ENCODE data around the gene ARID1A. TPM values are rescaled to one million over a fixed set of nuclear protein-coding genes. Genes with fewer than 3 reads are reported as not detected.
"Not testable (repeated sequence)": the region's sequence is repeated elsewhere in the genome, so short reads cannot be mapped to it uniquely, and the experiment has no call there.

ARID1A gene
- total RNA-seq, 2 experiments from 2014 or later = 82.4 to 84.9 TPM

GRCh38 chr1:26701995-26702679, 6.3 kb downstream of the ARID1A start:
- H3K27ac Mint-ChIP-seq = no peak overlapping the region
- DNase-seq = no peak
- peaks cover 33% of the 10 kb centered on the region for H3K36me3 Mint-ChIP-seq (ENCODE audit: low read depth)
- ATAC-seq = peak; percentile 1
- H3K4me1 Mint-ChIP-seq (ENCODE audit: low read depth) = peaks cover 16% of the 10 kb centered on the region
- intact Hi-C loops (cut with micrococcal nuclease) = loop anchor here (2.0 to 5.0 kb wide), 2 partner anchors 43 to 85 kb away; partner anchors contain the start of gene PIGV
- no peak for TF ChIP-seq CTCF (IDR thresholded peaks at IDR 0.05)
- H3K9me3 Mint-ChIP-seq = no peaks in the 10 kb centered on the region
- ChIA-PET POLR2A (interaction anchor here (0.7 to 15.4 kb wide), 14 partner anchors 8 to 85 kb away, joined by 3 to 283 read pairs (median 6); partner anchors contain the start of gene PIGV), CTCF (interaction anchor here (0.6 to 11.2 kb wide), 19 partner anchors 9 to 164 kb away, joined by 3 to 126 read pairs (median 5); partner anchors contain the start of gene PIGV)
- no peaks in the 10 kb centered on the region for H3K27me3 Mint-ChIP-seq
- no peak overlapping the region for H3K4me3 Mint-ChIP-seq

GRCh38 chr1:26702680-26703038, 6.8 kb downstream of the ARID1A start:
- H3K27ac Mint-ChIP-seq = no peak overlapping the region
- ChIA-PET CTCF (interaction anchor here (0.6 to 11.2 kb wide), 15 partner anchors 9 to 118 kb away, joined by 3 to 126 read pairs (median 8); partner anchors contain the start of gene PIGV), POLR2A (interaction anchor here (1.6 to 15.4 kb wide), 12 partner anchors 9 to 85 kb away, joined by 4 to 283 read pairs (median 10); partner anchors contain the start of gene PIGV)
- DNase-seq (peak; percentile 74), ATAC-seq (peak; percentile 37)
- peaks cover 21% of the 10 kb centered on the region for H3K4me1 Mint-ChIP-seq (ENCODE audit: low read depth)
- no peak for TF ChIP-seq CTCF (IDR thresholded peaks at IDR 0.05)
- intact Hi-C loops (cut with micrococcal nuclease) = loop anchor here (2.0 to 5.0 kb wide), 2 partner anchors 42 to 85 kb away; partner anchors contain the start of gene PIGV
- no peak overlapping the region for H3K4me3 Mint-ChIP-seq
- H3K27me3 Mint-ChIP-seq = no peaks in the 10 kb centered on the region
- H3K36me3 Mint-ChIP-seq (ENCODE audit: low read depth) = peaks cover 38% of the 10 kb centered on the region
- H3K9me3 Mint-ChIP-seq = no peaks in the 10 kb centered on the region

GRCh38 chr1:26703478-26703877, 7.7 kb downstream of the ARID1A start:
- ChIA-PET CTCF (interaction anchor here (0.7 to 11.2 kb wide), 13 partner anchors 14 to 117 kb away, joined by 3 to 126 read pairs (median 4); partner anchors contain the start of gene PIGV), POLR2A (interaction anchor here (0.8 to 15.4 kb wide), 13 partner anchors 10 to 161 kb away, joined by 3 to 283 read pairs (median 9); partner anchors contain the start of gene PIGV)
- H3K4me1 Mint-ChIP-seq (ENCODE audit: low read depth) = peaks cover 26% of the 10 kb centered on the region

GRCh38 chr1:26704629-26705028, 8.8 kb downstream of the ARID1A start:
- CTCF ChIA-PET = interaction anchor here (5.8 to 11.2 kb wide), 2 partner anchors 84 to 102 kb away, joined by 36 to 126 read pairs; partner anchors contain the start of gene PIGV

More at GRCh38 chr1:26703478-26703877, 7.7 kb downstream of the ARID1A start:
- H3K9me3 Mint-ChIP-seq = no peaks in the 10 kb centered on the region
- ATAC-seq = no peak
- no peak overlapping the region for H3K4me3 Mint-ChIP-seq
- no peak for TF ChIP-seq CTCF (IDR thresholded peaks at IDR 0.05)
- H3K27ac Mint-ChIP-seq = no peak overlapping the region
- DNase-seq = no peak
- intact Hi-C loops (cut with micrococcal nuclease) = loop anchor here (2.0 to 5.0 kb wide), 2 partner anchors 41 to 84 kb away; partner anchors contain the start of gene PIGV
- no peaks in the 10 kb centered on the region for H3K27me3 Mint-ChIP-seq
- H3K36me3 Mint-ChIP-seq (ENCODE audit: low read depth) = peaks cover 43% of the 10 kb centered on the region

GRCh38 chr1:26705227-26705626, 9.4 kb downstream of the ARID1A start:
- ChIA-PET CTCF (interaction anchor here (1.4 to 11.2 kb wide), 3 partner anchors 23 to 103 kb away, joined by 3 to 126 read pairs (median 36); partner anchors contain the start of gene PIGV), POLR2A (interaction anchor here (0.6 to 15.4 kb wide), 11 partner anchors 8 to 1121 kb away, joined by 3 to 283 read pairs (median 9); partner anchors contain the start of gene PIGV)
- intact Hi-C loops (cut with micrococcal nuclease); H3K27me3 Mint-ChIP-seq; H3K4me3 Mint-ChIP-seq; ATAC-seq; DNase-seq; H3K9me3 Mint-ChIP-seq: not testable (repeated sequence)
- Mint-ChIP-seq H3K27ac (peak overlapping the region; percentile 85), H3K4me1 (ENCODE audit: low read depth) (peaks cover 33% of the 10 kb centered on the region), H3K36me3 (ENCODE audit: low read depth) (peaks cover 49% of the 10 kb centered on the region)

More at GRCh38 chr1:26704629-26705028, 8.8 kb downstream of the ARID1A start:
- peaks cover 33% of the 10 kb centered on the region for H3K4me1 Mint-ChIP-seq (ENCODE audit: low read depth)
- H3K9me3 Mint-ChIP-seq = no peaks in the 10 kb centered on the region
- POLR2A ChIA-PET = interaction anchor here (0.6 to 15.4 kb wide), 12 partner anchors 7 to 1121 kb away, joined by 3 to 283 read pairs (median 9); partner anchors contain the start of gene PIGV
- no peak overlapping the region for H3K4me3 Mint-ChIP-seq
- intact Hi-C loops (cut with micrococcal nuclease) = loop anchor here (5.0 kb wide), 1 partner anchor 83 kb away; the partner anchor contains the start of gene PIGV
- H3K27ac Mint-ChIP-seq = peak overlapping the region; percentile 62
- peaks cover 53% of the 10 kb centered on the region for H3K36me3 Mint-ChIP-seq (ENCODE audit: low read depth)
- H3K27me3 Mint-ChIP-seq = no peaks in the 10 kb centered on the region
- DNase-seq = no peak
- no peak for ATAC-seq
- TF ChIP-seq CTCF (IDR thresholded peaks at IDR 0.05) = no peak
